GM23338 (cell line): ENCODE measurements around the gene SLC7A5. TPM values are rescaled to one million over a fixed set of nuclear protein-coding genes. Genes with fewer than 3 reads are reported as not detected.
A peak's percentile ranks its signal among the peaks of the same experiment; 100 is the strongest.

Experiments used
- ATAC-seq: fragments of 200-7000 bp; cut with Tn5 transposase; 3 replicates; pipeline ENCODE4 v1.9.1; 2020
- DNase-seq: peaks from one replicate; pipeline ENCODE4 v3.0.0-alpha.2; 2015; ENCODE audit warnings: low spot score
- H2AFZ ChIP-seq: fragments of 200-600 bp; sonication (generic); 2 replicates; pipeline ENCODE4 v1.8.0; 2016; ENCODE audit warnings: antibody characterized with exemption, mild to moderate bottlenecking, moderate library complexity
- H3F3A ChIP-seq: fragments of 200-600 bp; sonication (generic); replicated peaks from 2 replicates; pipeline ENCODE4 v1.8.0; 2017; ENCODE audit warnings: antibody characterized with exemption, mixed run types, low read depth
- H3K27ac ChIP-seq: fragments of 200-600 bp; sonication (generic); 2 replicates; pipeline ENCODE4 v1.6.1; 2016; ENCODE audit warnings: low read depth
- H3K27me3 ChIP-seq: fragments of 200-600 bp; sonication (generic); 2 replicates; pipeline ENCODE4 v1.8.0; 2016; ENCODE audit warnings: mild to moderate bottlenecking, mixed run types, moderate library complexity; ENCODE audit not compliant: insufficient read depth
- H3K36me3 ChIP-seq: fragments of 200-600 bp; sonication (generic); 2 replicates; pipeline ENCODE4 v1.8.0; 2016; ENCODE audit warnings: mild to moderate bottlenecking; ENCODE audit not compliant: insufficient read depth
- H3K4me1 ChIP-seq: fragments of 200-600 bp; sonication (generic); 2 replicates; pipeline ENCODE4 v1.8.0; 2016; ENCODE audit warnings: mild to moderate bottlenecking, moderate library complexity; ENCODE audit not compliant: insufficient read depth
- H3K4me2 ChIP-seq: fragments of 200-600 bp; sonication (generic); 2 replicates; pipeline ENCODE4 v1.7.1; 2017; ENCODE audit warnings: mixed run types
- H3K4me3 ChIP-seq: fragments of 200-600 bp; sonication (generic); 2 replicates; pipeline ENCODE4 v1.6.1; 2016; ENCODE audit warnings: mixed run types
- H3K79me2 ChIP-seq: fragments of 200-600 bp; sonication (generic); replicated peaks from 2 replicates; pipeline ENCODE4 v1.8.0; 2017; ENCODE audit warnings: mild to moderate bottlenecking; ENCODE audit not compliant: insufficient read depth
- H3K9me2 ChIP-seq: fragments of 200-600 bp; sonication (generic); 2 replicates; pipeline ENCODE4 v1.8.0; 2017; ENCODE audit not compliant: insufficient read depth
- H4K20me1 ChIP-seq: fragments of 200-600 bp; sonication (generic); replicated peaks from 2 replicates; pipeline ENCODE4 v1.8.0; 2017; ENCODE audit warnings: mild to moderate bottlenecking; ENCODE audit not compliant: insufficient read depth
- H3K27ac Mint-ChIP-seq: 2 replicates; pipeline ENCODE4 v1.8.0; 2020; ENCODE audit warnings: inconsistent platforms, mild to moderate bottlenecking, moderate library complexity, mixed read lengths
- H3K27me3 Mint-ChIP-seq: 3 replicates; pipeline ENCODE4 v1.8.0; 2022; ENCODE audit warnings: low read depth, mild to moderate bottlenecking, moderate library complexity, mixed read lengths, inconsistent platforms; ENCODE audit not compliant: insufficient read depth, poor library complexity
- H3K36me3 Mint-ChIP-seq: 3 replicates; pipeline ENCODE4 v1.8.0; 2021; ENCODE audit warnings: low read depth, mild to moderate bottlenecking, inconsistent platforms, moderate library complexity, mixed read lengths
- H3K4me1 Mint-ChIP-seq: 3 replicates; pipeline ENCODE4 v1.8.0; 2020; ENCODE audit warnings: mild to moderate bottlenecking, inconsistent platforms, mixed read lengths
- H3K4me3 Mint-ChIP-seq: 3 replicates; pipeline ENCODE4 v1.8.0; 2021; ENCODE audit warnings: moderate library complexity, mild to moderate bottlenecking, inconsistent platforms, mixed read lengths
- H3K9me3 Mint-ChIP-seq: 3 replicates; pipeline ENCODE4 v1.8.0; 2020; ENCODE audit warnings: moderate library complexity, mild to moderate bottlenecking, inconsistent platforms, mixed read lengths
- EZH2 ChIP-seq: fragments of 200-600 bp; sonication (generic); IDR thresholded peaks from one replicate; pipeline ENCODE4 v1.8.0; 2017; ENCODE audit warnings: antibody characterized with exemption, mild to moderate bottlenecking, low read depth; ENCODE audit not compliant: unreplicated experiment
- EZH2phosphoT487 ChIP-seq: fragments of 200-600 bp; sonication (generic); IDR thresholded peaks from one replicate; pipeline ENCODE4 v1.8.1; 2018; ENCODE audit warnings: antibody characterized with exemption; ENCODE audit not compliant: unreplicated experiment
- NANOG ChIP-seq: IDR thresholded peaks from 2 replicates; pipeline ENCODE4 v1.6.1; 2016; ENCODE audit warnings: antibody characterized with exemption, borderline replicate concordance
- POLR2AphosphoS5 ChIP-seq: IDR thresholded peaks from 2 replicates; pipeline ENCODE4 v1.6.1; 2016; ENCODE audit warnings: antibody characterized with exemption, low read depth
- ZNF114 ChIP-seq: fragments of 250-450 bp; sonication (Bioruptor Pico); IDR thresholded peaks from 2 replicates; pipeline ENCODE4 v1.5.0; 2020; ENCODE audit warnings: mild to moderate bottlenecking, moderate library complexity
- ZNF331 ChIP-seq: fragments of 250-450 bp; sonication (Bioruptor Pico); IDR thresholded peaks from 2 replicates; pipeline ENCODE4 v1.5.0; 2020; ENCODE audit warnings: low read depth, mild to moderate bottlenecking, moderate library complexity
- polyA plus RNA-seq: library from polyadenylated mRNA; unstranded; fragments of >200 nt; fragmentation: Nextera tagmentation; extraction: Ambion mirVana; gene quantifications from 2 replicates; pipeline ENCODE4 v1.2.1, GENCODE V29; 2016
- total RNA-seq: library from RNA; depleted of rRNA; stranded (reverse); fragments of >200 nt; shearing (Covaris generic); gene quantifications from 2 replicates; pipeline ENCODE4 v1.2.3, GENCODE V29; 2014
- TF ChIP-seq, protein P1 (sequence below), 2 experiments: fragments of 200-600 bp in 1 of 2; sonication (generic) in 1 of 2; conservative IDR thresholded peaks; 2 replicates each; pipeline versions ENCODE4 v1.5.1 to v1.6.1; 2016 to 2017; ENCODE audit warnings: antibody characterized with exemption in 2 of 2, low read depth in 2 of 2, mild to moderate bottlenecking in 2 of 2, moderate library complexity in 1 of 2
- TF ChIP-seq, protein P2 (sequence below): fragments of 250-450 bp; sonication (Bioruptor Pico); IDR thresholded peaks from 2 replicates; pipeline ENCODE4 v1.5.0; 2020; ENCODE audit warnings: mild to moderate bottlenecking, moderate library complexity

The SLC7A5 gene
- total and polyA plus RNA-seq, 2 experiments from 2014 or later: 107 to 386 TPM

DNA sequence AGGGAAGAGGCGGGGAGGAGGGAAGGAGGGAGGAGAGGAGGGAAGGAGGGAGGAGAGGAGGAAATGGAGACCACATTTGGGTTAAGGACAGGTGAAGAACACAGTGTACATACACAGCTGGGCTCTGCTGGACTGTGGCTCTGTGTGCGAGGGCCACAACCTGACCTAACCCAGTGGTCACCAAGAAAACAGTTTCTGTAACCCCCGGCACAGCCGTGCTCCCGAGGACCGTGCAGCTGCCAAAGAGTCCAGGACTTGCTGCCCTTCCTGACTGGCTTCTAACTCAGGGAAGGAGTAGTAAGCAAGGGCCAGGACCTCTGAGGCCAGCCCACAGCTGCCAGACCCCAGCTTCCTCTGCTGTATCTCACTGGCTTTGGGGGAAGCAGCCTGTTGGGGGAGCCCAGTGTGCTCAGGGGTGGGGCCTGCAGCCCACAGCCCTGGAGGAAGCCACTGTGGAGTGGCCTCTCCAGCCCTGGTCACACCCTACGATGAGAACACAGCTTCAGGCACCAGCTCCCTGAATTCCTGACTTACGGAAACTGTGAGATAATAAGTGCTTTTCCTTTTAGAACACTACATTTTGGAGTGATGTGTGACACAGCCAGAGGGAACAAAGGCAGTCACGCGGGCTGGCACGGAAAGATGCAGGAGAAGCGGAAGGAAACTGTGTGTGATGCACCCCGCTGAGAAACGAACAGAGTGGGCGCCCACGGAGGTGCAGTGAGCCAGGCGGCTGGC, 32.3 kb downstream of the SLC7A5 start:
- H3K9me2 ChIP-seq: no peaks in the 10 kb centered on the region
- H3K27ac ChIP-seq: no peak overlapping the region
- Mint-ChIP-seq H3K4me1 (no peaks in the 10 kb centered on the region; the same call in 2 of the 3 replicates), H3K9me3 (no peaks in the 10 kb centered on the region), H3K4me3 (no peak overlapping the region), H3K27ac (peak overlapping the region; percentile 82), H3K36me3 (peaks cover 76% of the 10 kb centered on the region), H3K27me3 (peaks cover 5% of the 10 kb centered on the region)
- H3K4me1 ChIP-seq: no peaks in the 10 kb centered on the region; the same call in 1 of the 2 replicates
- TF ChIP-seq ZNF331 (CRISPR knock-in tag): no peak
- TF ChIP-seq EZH2: no peak
- no peak for TF ChIP-seq EZH2phosphoT487
- TF ChIP-seq, protein P1, sequence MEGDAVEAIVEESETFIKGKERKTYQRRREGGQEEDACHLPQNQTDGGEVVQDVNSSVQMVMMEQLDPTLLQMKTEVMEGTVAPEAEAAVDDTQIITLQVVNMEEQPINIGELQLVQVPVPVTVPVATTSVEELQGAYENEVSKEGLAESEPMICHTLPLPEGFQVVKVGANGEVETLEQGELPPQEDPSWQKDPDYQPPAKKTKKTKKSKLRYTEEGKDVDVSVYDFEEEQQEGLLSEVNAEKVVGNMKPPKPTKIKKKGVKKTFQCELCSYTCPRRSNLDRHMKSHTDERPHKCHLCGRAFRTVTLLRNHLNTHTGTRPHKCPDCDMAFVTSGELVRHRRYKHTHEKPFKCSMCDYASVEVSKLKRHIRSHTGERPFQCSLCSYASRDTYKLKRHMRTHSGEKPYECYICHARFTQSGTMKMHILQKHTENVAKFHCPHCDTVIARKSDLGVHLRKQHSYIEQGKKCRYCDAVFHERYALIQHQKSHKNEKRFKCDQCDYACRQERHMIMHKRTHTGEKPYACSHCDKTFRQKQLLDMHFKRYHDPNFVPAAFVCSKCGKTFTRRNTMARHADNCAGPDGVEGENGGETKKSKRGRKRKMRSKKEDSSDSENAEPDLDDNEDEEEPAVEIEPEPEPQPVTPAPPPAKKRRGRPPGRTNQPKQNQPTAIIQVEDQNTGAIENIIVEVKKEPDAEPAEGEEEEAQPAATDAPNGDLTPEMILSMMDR (conservative IDR thresholded peaks at IDR 0.05; ENCODE audit: low read depth in 2 of 2): no peak
- TF ChIP-seq POLR2AphosphoS5: no peak
- no peak for TF ChIP-seq NANOG
- no peak for TF ChIP-seq ZNF114
- no peaks in the 10 kb centered on the region for H3K27me3 ChIP-seq
- ATAC-seq (no peak), DNase-seq (no peak)
- H3F3A ChIP-seq: peaks cover 6% of the 10 kb centered on the region; the same call in 1 of the 2 replicates
- H3K4me2 ChIP-seq: no peak overlapping the region
- H3K4me3 ChIP-seq: no peak overlapping the region
- H2AFZ ChIP-seq: no peak overlapping the region
- peaks cover 41% of the 10 kb centered on the region for H3K36me3 ChIP-seq
- H3K79me2 ChIP-seq: peaks cover 10% of the 10 kb centered on the region
- H4K20me1 ChIP-seq: peaks cover 10% of the 10 kb centered on the region

DNA sequence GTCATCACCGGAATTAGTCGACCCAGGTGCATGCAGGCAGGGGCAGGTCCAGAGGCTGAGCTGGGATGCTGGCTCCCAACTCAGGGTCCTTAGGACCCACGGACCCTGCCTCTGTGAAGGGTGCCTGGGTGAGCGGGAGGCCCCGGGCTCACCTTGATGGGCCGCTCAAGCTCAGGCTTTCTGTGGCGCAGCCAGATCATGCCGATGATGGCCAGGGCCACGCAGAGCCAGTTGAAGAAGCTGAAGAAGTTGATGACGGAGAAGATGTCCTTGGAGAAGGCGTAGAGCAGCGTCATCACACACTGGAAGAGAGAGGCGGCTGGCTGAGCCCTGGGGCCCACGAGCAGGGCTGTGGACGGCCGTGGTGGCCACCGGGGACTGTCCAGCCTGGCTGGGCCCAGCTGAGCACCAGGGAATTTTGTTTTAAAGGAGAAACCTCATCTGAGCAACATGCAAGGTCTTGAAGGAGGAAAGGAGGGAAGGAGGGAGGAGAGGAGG, 32.9 kb downstream of the SLC7A5 start:
- Histone ChIP-seq H4K20me1 (peaks cover 5% of the 10 kb centered on the region), H3K4me1 (no peaks in the 10 kb centered on the region), H2AFZ (no peak overlapping the region), H3K4me2 (no peak overlapping the region), H3K27me3 (no peaks in the 10 kb centered on the region), H3F3A (peaks cover 6% of the 10 kb centered on the region; the same call in 1 of the 2 replicates), H3K4me3 (no peak overlapping the region), H3K27ac (no peak overlapping the region), H3K9me2 (no peaks in the 10 kb centered on the region), H3K36me3 (peaks cover 41% of the 10 kb centered on the region), H3K79me2 (peaks cover 4% of the 10 kb centered on the region)
- Mint-ChIP-seq H3K27ac (no peak overlapping the region), H3K4me3 (no peak overlapping the region), H3K36me3 (peaks cover 76% of the 10 kb centered on the region), H3K4me1 (no peaks in the 10 kb centered on the region; the same call in 2 of the 3 replicates), H3K9me3 (no peaks in the 10 kb centered on the region), H3K27me3 (peaks cover 7% of the 10 kb centered on the region)
- no peak for TF ChIP-seq EZH2
- TF ChIP-seq, protein P2, sequence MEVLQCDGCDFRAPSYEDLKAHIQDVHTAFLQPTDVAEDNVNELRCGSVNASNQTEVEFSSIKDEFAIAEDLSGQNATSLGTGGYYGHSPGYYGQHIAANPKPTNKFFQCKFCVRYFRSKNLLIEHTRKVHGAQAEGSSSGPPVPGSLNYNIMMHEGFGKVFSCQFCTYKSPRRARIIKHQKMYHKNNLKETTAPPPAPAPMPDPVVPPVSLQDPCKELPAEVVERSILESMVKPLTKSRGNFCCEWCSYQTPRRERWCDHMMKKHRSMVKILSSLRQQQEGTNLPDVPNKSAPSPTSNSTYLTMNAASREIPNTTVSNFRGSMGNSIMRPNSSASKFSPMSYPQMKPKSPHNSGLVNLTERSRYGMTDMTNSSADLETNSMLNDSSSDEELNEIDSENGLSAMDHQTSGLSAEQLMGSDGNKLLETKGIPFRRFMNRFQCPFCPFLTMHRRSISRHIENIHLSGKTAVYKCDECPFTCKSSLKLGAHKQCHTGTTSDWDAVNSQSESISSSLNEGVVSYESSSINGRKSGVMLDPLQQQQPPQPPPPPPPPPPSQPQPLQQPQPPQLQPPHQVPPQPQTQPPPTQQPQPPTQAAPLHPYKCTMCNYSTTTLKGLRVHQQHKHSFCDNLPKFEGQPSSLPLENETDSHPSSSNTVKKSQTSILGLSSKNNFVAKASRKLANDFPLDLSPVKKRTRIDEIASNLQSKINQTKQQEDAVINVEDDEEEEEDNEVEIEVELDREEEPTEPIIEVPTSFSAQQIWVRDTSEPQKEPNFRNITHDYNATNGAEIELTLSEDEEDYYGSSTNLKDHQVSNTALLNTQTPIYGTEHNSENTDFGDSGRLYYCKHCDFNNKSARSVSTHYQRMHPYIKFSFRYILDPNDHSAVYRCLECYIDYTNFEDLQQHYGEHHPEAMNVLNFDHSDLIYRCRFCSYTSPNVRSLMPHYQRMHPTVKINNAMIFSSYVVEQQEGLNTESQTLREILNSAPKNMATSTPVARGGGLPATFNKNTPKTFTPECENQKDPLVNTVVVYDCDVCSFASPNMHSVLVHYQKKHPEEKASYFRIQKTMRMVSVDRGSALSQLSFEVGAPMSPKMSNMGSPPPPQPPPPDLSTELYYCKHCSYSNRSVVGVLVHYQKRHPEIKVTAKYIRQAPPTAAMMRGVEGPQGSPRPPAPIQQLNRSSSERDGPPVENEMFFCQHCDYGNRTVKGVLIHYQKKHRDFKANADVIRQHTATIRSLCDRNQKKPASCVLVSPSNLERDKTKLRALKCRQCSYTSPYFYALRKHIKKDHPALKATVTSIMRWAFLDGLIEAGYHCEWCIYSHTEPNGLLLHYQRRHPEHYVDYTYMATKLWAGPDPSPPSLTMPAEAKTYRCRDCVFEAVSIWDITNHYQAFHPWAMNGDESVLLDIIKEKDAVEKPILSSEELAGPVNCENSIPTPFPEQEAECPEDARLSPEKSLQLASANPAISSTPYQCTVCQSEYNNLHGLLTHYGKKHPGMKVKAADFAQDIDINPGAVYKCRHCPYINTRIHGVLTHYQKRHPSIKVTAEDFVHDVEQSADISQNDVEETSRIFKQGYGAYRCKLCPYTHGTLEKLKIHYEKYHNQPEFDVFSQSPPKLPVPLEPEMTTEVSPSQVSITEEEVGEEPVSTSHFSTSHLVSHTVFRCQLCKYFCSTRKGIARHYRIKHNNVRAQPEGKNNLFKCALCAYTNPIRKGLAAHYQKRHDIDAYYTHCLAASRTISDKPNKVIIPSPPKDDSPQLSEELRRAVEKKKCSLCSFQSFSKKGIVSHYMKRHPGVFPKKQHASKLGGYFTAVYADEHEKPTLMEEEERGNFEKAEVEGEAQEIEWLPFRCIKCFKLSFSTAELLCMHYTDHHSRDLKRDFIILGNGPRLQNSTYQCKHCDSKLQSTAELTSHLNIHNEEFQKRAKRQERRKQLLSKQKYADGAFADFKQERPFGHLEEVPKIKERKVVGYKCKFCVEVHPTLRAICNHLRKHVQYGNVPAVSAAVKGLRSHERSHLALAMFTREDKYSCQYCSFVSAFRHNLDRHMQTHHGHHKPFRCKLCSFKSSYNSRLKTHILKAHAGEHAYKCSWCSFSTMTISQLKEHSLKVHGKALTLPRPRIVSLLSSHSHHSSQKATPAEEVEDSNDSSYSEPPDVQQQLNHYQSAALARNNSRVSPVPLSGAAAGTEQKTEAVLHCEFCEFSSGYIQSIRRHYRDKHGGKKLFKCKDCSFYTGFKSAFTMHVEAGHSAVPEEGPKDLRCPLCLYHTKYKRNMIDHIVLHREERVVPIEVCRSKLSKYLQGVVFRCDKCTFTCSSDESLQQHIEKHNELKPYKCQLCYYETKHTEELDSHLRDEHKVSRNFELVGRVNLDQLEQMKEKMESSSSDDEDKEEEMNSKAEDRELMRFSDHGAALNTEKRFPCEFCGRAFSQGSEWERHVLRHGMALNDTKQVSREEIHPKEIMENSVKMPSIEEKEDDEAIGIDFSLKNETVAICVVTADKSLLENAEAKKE (CRISPR knock-in tag): no peak
- ATAC-seq (no peak), DNase-seq (no peak)
